GM18505 (cell line): ENCODE measurements around the gene STAT5A.

Experiments used
- ATAC-seq: cut with Tn5 transposase; IDR thresholded peaks from one replicate; pipeline ENCODE4 v1.9.1; 2021; ENCODE audit not compliant: unreplicated experiment
- POLR2A ChIP-seq: IDR thresholded peaks from 4 replicates; pipeline ENCODE4 v1.6.1; 2011; ENCODE audit warnings: borderline replicate concordance; ENCODE audit not compliant: insufficient read depth, insufficient read length; ENCODE audit errors: extremely low read depth

The STAT5A gene

GRCh38 chr17:42273474-42274252 lies 14.6 kb upstream of the STAT5A start:
- no peak for ATAC-seq

GRCh38 chr17:42274253-42274542 lies 14.1 kb upstream of the STAT5A start:
- TF ChIP-seq POLR2A = no peak
- no peak for ATAC-seq

More at GRCh38 chr17:42273474-42274252, 14.6 kb upstream of the STAT5A start:
- TF ChIP-seq POLR2A = no peak

GRCh38 chr17:42274812-42275526 lies 13.3 kb upstream of the STAT5A start:
- ATAC-seq = no peak
- no peak for TF ChIP-seq POLR2A

- peak; percentile 47 for ATAC-seq
- no peak for TF ChIP-seq POLR2A
Measured at GRCh38 chr17:42275527-42276358, 12.6 kb upstream of the STAT5A start.

GRCh38 chr17:42276359-42276608 lies 12.0 kb upstream of the STAT5A start, which contains the start of gene STAT5B:
Gene STAT5B (minus strand): TSS chr17:42276391. CDS start chr17:42232127, 44,264 bp downstream.
- peak; percentile 52 for ATAC-seq
- TF ChIP-seq POLR2A = peak; percentile 73

GRCh38 chr17:42276609-42277341 lies 11.5 kb upstream of the STAT5A start:
- ATAC-seq = peak; percentile 16
- TF ChIP-seq POLR2A = no peak

DNA sequence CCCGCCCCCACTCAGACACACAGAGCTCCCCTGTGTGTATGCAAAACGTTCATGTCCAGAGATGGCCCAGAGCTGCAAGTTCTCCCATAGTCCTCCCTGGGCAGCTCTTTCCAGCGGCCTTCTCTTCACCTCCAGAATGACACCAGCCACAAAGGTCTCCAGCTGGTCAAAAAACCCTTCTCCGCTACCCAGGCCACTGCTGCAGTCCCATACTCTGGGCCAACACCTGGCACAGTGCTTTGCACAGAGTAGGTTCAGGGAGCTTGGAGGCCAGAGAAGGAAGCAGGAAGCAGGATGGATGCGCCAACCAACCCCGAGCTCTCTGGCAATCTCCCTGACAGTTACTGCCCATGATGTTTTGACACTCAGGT lies 11.0 kb upstream of the STAT5A start:
- TF ChIP-seq POLR2A = no peak
- no peak for ATAC-seq

GRCh38 chr17:42279776-42280630 lies 8.3 kb upstream of the STAT5A start:
- ATAC-seq = no peak

DNA sequence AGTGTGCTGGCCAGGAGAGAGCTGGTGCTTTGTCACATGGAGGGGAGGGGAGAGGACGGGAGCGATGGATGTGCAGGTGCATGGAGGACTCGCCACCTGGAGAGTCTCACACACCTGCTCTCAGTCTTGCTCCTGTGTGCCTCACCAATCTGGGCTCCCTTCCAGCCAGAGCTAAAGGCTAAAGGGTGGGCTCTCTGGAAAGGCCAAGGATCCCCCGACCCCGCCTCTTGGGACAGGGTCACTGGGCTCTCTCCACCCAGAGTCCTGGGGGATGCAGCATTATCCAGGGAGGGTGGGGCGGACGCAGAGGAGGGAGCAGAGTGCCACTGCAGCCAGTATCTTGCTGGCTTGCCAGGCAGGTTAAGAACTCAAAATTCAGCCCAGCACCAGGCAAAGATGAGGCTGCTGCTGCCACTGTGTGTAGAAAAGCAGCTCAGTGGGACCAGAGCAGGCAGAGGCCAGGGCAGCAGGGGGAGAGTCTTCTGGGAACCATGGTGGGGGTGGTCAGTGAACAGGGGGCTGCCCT lies 6.7 kb upstream of the STAT5A start:
- ATAC-seq = no peak

More at GRCh38 chr17:42279776-42280630, 8.3 kb upstream of the STAT5A start:
- no peak for TF ChIP-seq POLR2A

GRCh38 chr17:42282478-42283080 lies 5.7 kb upstream of the STAT5A start:
- ATAC-seq = no peak
- TF ChIP-seq POLR2A = no peak

More for the DNA sequence above, 6.7 kb upstream of the STAT5A start:
- no peak for TF ChIP-seq POLR2A

DNA sequence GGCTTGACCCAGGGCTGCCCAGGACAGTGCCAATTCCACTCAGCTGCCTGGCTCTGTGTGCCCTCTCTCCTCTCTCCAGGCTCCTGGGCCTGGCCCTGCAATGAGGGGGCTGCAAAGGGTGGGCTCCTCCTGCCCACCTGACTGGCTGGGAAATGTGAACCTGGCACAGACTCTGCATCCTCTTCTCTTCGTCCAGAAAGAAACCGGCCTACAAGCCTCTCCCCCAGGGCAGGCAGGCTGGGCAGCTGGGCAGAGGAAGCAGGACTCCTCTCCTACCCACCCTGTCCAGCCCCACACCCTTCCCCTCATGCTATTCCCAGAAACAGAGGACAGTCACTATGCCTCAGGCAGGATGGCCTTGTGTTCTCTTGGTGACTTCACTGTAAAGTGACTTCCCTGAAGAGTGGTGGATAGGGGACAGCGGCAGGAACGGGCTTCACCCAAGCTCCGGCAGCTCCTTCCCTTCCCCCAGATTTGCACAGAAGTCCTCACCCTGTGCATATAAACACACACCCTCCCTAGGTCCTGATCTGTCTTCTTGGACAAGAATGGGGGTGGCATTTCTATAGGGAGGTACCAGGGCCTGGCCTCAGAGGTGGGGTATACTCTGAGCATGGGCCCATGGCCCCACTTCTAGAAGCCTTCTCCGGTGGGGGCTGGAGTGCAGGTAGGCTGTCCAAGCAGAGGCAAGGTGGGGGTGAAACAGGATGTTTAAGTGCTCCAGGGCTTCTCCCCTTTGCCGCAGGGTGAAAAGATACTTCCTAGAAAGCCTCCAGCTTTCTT lies 4.9 kb upstream of the STAT5A start:
- no peak for TF ChIP-seq POLR2A
- ATAC-seq = no peak
